GM12872 (cell line): Measurements from ENCODE around the gene PWP2.

Source experiments
- CTCF ChIP-seq: IDR thresholded peaks from 3 replicates; pipeline ENCODE4 v1.5.1; 2011; ENCODE audit warnings: low read depth, mild to moderate bottlenecking, low read length, moderate library complexity; ENCODE audit not compliant: insufficient read depth

The PWP2 gene

GRCh38 chr21:44074315-44074958 lies 32.8 kb upstream of the PWP2 start:
- no peak for TF ChIP-seq CTCF

- no peak for TF ChIP-seq CTCF
Measured at GRCh38 chr21:44076316-44076715, 30.9 kb upstream of the PWP2 start.

GRCh38 chr21:44078411-44078981 lies 28.7 kb upstream of the PWP2 start:
- no peak for TF ChIP-seq CTCF

GRCh38 chr21:44079446-44079845 lies 27.8 kb upstream of the PWP2 start:
- no peak for TF ChIP-seq CTCF

- TF ChIP-seq CTCF: no peak
Measured at GRCh38 chr21:44079846-44080245, 27.4 kb upstream of the PWP2 start.

GRCh38 chr21:44082648-44083440 lies 24.4 kb upstream of the PWP2 start:
- TF ChIP-seq CTCF: no peak

- TF ChIP-seq CTCF: no peak
Measured at GRCh38 chr21:44083631-44084291, 23.4 kb upstream of the PWP2 start.
